HAP-1 (cell line): ENCODE measurements around the gene DYDC2.
"Not testable (repeated sequence)": the region's sequence is repeated elsewhere in the genome, so short reads cannot be mapped to it uniquely, and the experiment has no call there.

Experiments
- DNase-seq, 2 experiments: peaks; one replicate each; pipeline ENCODE4 v3.0.0-alpha.2; 2016 to 2020; ENCODE audit warnings: low spot score in 2 of 2
- H3K27me3 ChIP-seq: fragments of 250-450 bp; sonication (Bioruptor Pico); 2 replicates; pipeline ENCODE4 v1.5.1; 2020; ENCODE audit warnings: low read depth, mild to moderate bottlenecking, moderate library complexity
- H3K36me3 ChIP-seq: fragments of 250-450 bp; sonication (Bioruptor Pico); replicated peaks from 2 replicates; pipeline ENCODE4 v1.5.1; 2020; ENCODE audit warnings: mild to moderate bottlenecking
- H3K4me1 ChIP-seq: fragments of 250-450 bp; sonication (Bioruptor Pico); 2 replicates; pipeline ENCODE4 v1.5.1; 2020; ENCODE audit warnings: mild to moderate bottlenecking
- H3K4me3 ChIP-seq: fragments of 250-450 bp; sonication (Bioruptor Pico); 2 replicates; pipeline ENCODE4 v1.5.1; 2020; ENCODE audit warnings: mild to moderate bottlenecking, moderate library complexity
- H3K9me3 ChIP-seq: fragments of 250-450 bp; sonication (Bioruptor Pico); 2 replicates; pipeline ENCODE4 v1.5.1; 2020; ENCODE audit warnings: mild to moderate bottlenecking, moderate library complexity
- in situ Hi-C: fragments of 300-500 bp; cut with MboI; formaldehyde crosslinking; loops from 3 replicates; pipeline ENCODE4 v1.14.3; 2020; ENCODE audit warnings: low sequenced_read_pairs, inconsistent platforms, mixed read lengths

Gene DYDC2

GRCh38 chr10:80344912-80345311, 11.7 kb upstream of the DYDC2 start:
- Histone ChIP-seq H3K4me1 (no peaks in the 10 kb centered on the region), H3K9me3 (no peaks in the 10 kb centered on the region), H3K27me3 (no peaks in the 10 kb centered on the region), H3K36me3 (no peaks in the 10 kb centered on the region), H3K4me3 (no peak overlapping the region)
- DNase-seq: no peak
- in situ Hi-C loops: no loop called here

GRCh38 chr10:80350251-80350650, 6.3 kb upstream of the DYDC2 start:
- Histone ChIP-seq H3K4me1 (no peaks in the 10 kb centered on the region), H3K4me3 (no peak overlapping the region), H3K9me3 (no peaks in the 10 kb centered on the region), H3K36me3 (no peaks in the 10 kb centered on the region), H3K27me3 (no peaks in the 10 kb centered on the region)
- in situ Hi-C loops: no loop called here
- DNase-seq: no peak

- DNase-seq: no peak
- Histone ChIP-seq H3K36me3 (no peaks in the 10 kb centered on the region), H3K4me3 (no peak overlapping the region), H3K27me3 (no peaks in the 10 kb centered on the region), H3K9me3 (no peaks in the 10 kb centered on the region), H3K4me1 (no peaks in the 10 kb centered on the region)
- in situ Hi-C loops: no loop called here
These were observed 5.4 kb upstream of the DYDC2 start for GRCh38 chr10:80351220-80351619.

GRCh38 chr10:80356989-80357850, 639 bp downstream of the DYDC2 start:
- Histone ChIP-seq H3K27me3 (no peaks in the 10 kb centered on the region), H3K4me3 (peak overlapping the region; percentile 26), H3K9me3 (no peaks in the 10 kb centered on the region), H3K4me1 (no peaks in the 10 kb centered on the region; the same call in 1 of the 2 replicates), H3K36me3 (no peaks in the 10 kb centered on the region)
- peak in 1 of 2 experiments; percentile 58 for DNase-seq
- in situ Hi-C loops: no loop called here

GRCh38 chr10:80357851-80358125, 1.2 kb downstream of the DYDC2 start:
- no peak overlapping the region for H3K4me3 ChIP-seq
- no peak for DNase-seq
- no peaks in the 10 kb centered on the region for H3K27me3 ChIP-seq
- no peaks in the 10 kb centered on the region for H3K9me3 ChIP-seq
- in situ Hi-C loops: no loop called here
- no peaks in the 10 kb centered on the region for H3K36me3 ChIP-seq
- no peaks in the 10 kb centered on the region; the same call in 1 of the 2 replicates for H3K4me1 ChIP-seq

- peak in 1 of 2 experiments; percentile 12 for DNase-seq
- in situ Hi-C loops: not testable (repeated sequence)
These were observed 2.3 kb downstream of the DYDC2 start for GRCh38 chr10:80358925-80359324.

GRCh38 chr10:80359644-80360043, 3.1 kb downstream of the DYDC2 start:
- Histone ChIP-seq H3K4me1 (no peaks in the 10 kb centered on the region; the same call in 1 of the 2 replicates), H3K9me3 (no peaks in the 10 kb centered on the region), H3K4me3 (no peak overlapping the region), H3K27me3 (peaks cover 2% of the 10 kb centered on the region; the same call in 1 of the 2 replicates), H3K36me3 (no peaks in the 10 kb centered on the region)
- no peak for DNase-seq
- in situ Hi-C loops: no loop called here

More at GRCh38 chr10:80358925-80359324, 2.3 kb downstream of the DYDC2 start:
- H3K4me3 ChIP-seq, H3K36me3 ChIP-seq, H3K4me1 ChIP-seq, H3K9me3 ChIP-seq, H3K27me3 ChIP-seq: not testable (repeated sequence)

GRCh38 chr10:80365510-80365909, 8.9 kb downstream of the DYDC2 start:
- Histone ChIP-seq H3K36me3 (no peaks in the 10 kb centered on the region), H3K4me1 (no peaks in the 10 kb centered on the region; the same call in 1 of the 2 replicates), H3K4me3 (no peak overlapping the region), H3K9me3 (no peaks in the 10 kb centered on the region), H3K27me3 (peaks cover 2% of the 10 kb centered on the region; the same call in 1 of the 2 replicates)
- DNase-seq: no peak
- in situ Hi-C loops: no loop called here

GRCh38 chr10:80371467-80371866, 14.9 kb downstream of the DYDC2 start:
- Histone ChIP-seq H3K4me3 (no peak overlapping the region), H3K36me3 (no peaks in the 10 kb centered on the region), H3K9me3 (no peaks in the 10 kb centered on the region), H3K4me1 (no peaks in the 10 kb centered on the region; the same call in 1 of the 2 replicates), H3K27me3 (no peaks in the 10 kb centered on the region; the same call in 1 of the 2 replicates)
- DNase-seq: no peak
- in situ Hi-C loops: no loop called here

GRCh38 chr10:80372675-80373074, 16.1 kb downstream of the DYDC2 start:
- H3K27me3 ChIP-seq: peaks cover 2% of the 10 kb centered on the region; the same call in 1 of the 2 replicates
- H3K36me3 ChIP-seq: no peaks in the 10 kb centered on the region
- peak in 1 of 2 experiments; percentile 21 for DNase-seq
- in situ Hi-C loops: no loop called here
- H3K4me3 ChIP-seq: no peak overlapping the region
- H3K4me1 ChIP-seq: no peaks in the 10 kb centered on the region; the same call in 1 of the 2 replicates
- no peaks in the 10 kb centered on the region for H3K9me3 ChIP-seq

- no peak for DNase-seq
- Histone ChIP-seq H3K27me3 (peaks cover 2% of the 10 kb centered on the region; the same call in 1 of the 2 replicates), H3K4me1 (no peaks in the 10 kb centered on the region; the same call in 1 of the 2 replicates), H3K36me3 (no peaks in the 10 kb centered on the region), H3K4me3 (no peak overlapping the region), H3K9me3 (no peaks in the 10 kb centered on the region)
- in situ Hi-C loops: no loop called here
These were observed 16.9 kb downstream of the DYDC2 start for GRCh38 chr10:80373502-80373901.

- Histone ChIP-seq H3K4me1 (no peaks in the 10 kb centered on the region), H3K36me3 (no peaks in the 10 kb centered on the region), H3K27me3 (peaks cover 5% of the 10 kb centered on the region), H3K4me3 (no peak overlapping the region), H3K9me3 (no peaks in the 10 kb centered on the region)
- in situ Hi-C loops: no loop called here
- no peak for DNase-seq
These were observed 23.1 kb downstream of the DYDC2 start for GRCh38 chr10:80379701-80380100.

- Histone ChIP-seq H3K4me3 (no peak overlapping the region), H3K9me3 (no peaks in the 10 kb centered on the region), H3K27me3 (peaks cover 5% of the 10 kb centered on the region), H3K36me3 (no peaks in the 10 kb centered on the region), H3K4me1 (no peaks in the 10 kb centered on the region)
- no peak for DNase-seq
- in situ Hi-C loops: no loop called here
These were observed 23.6 kb downstream of the DYDC2 start for GRCh38 chr10:80380185-80380584.

GRCh38 chr10:80382989-80383388, 26.4 kb downstream of the DYDC2 start:
- H3K36me3 ChIP-seq: no peaks in the 10 kb centered on the region
- DNase-seq: peak; percentile 28
- no peak overlapping the region for H3K4me3 ChIP-seq
- in situ Hi-C loops: no loop called here
- H3K27me3 ChIP-seq: peaks cover 3% of the 10 kb centered on the region
- H3K9me3 ChIP-seq: no peaks in the 10 kb centered on the region
- H3K4me1 ChIP-seq: no peaks in the 10 kb centered on the region
